H1 (cell line): ENCODE data around the gene DDX49. TPM values are rescaled to one million over a fixed set of nuclear protein-coding genes. Genes with fewer than 3 reads are reported as not detected.

Experiments used
- CTCF ChIA-PET: fragments of 300-600 bp; sonication (Branson Sonifier 250); formaldehyde crosslinking; loops from one replicate; lab custom pipeline; 2021; ENCODE audit not compliant: partially characterized antibody; lab: Charles Lee
- POLR2A ChIA-PET: fragments of 300-600 bp; sonication (Branson Sonifier 250); formaldehyde crosslinking; loops from one replicate; lab custom pipeline; 2021; ENCODE audit warnings: inconsistent platforms; ENCODE audit not compliant: partially characterized antibody; lab: Charles Lee
- DNase-seq, 2 experiments: peaks; one replicate each; pipeline versions ENCODE4 v3.0.0 to v3.0.0-alpha.2; 2010 to 2022; ENCODE audit warnings: low spot score in 2 of 2, low read depth in 1 of 2, mixed read lengths in 1 of 2
- FAIRE-seq: peaks from 2 replicates; lab custom pipeline; 2011; peaks lifted over from hg19 to GRCh38; lab: Jason Lieb, UNC
- H2AFZ ChIP-seq: 2 replicates; pipeline ENCODE4 v1.8.1; 2012; ENCODE audit warnings: low read length, inconsistent platforms
- H2AK5ac ChIP-seq: 2 replicates; pipeline ENCODE4 v1.6.1; 2013; ENCODE audit warnings: low read depth, low read length
- H2BK120ac ChIP-seq: replicated peaks from 2 replicates; pipeline ENCODE3; 2013; ENCODE audit warnings: low read depth, low read length, inconsistent platforms
- H2BK12ac ChIP-seq: 2 replicates; pipeline ENCODE4 v1.6.1; 2013; ENCODE audit warnings: low read depth, low read length
- H2BK15ac ChIP-seq: 2 replicates; pipeline ENCODE4 v1.6.1; 2013; ENCODE audit warnings: low read length
- H2BK20ac ChIP-seq: 2 replicates; pipeline ENCODE4 v1.6.1; 2013; ENCODE audit warnings: low read length
- H2BK5ac ChIP-seq: 2 replicates; pipeline ENCODE4 v1.6.1; 2013; ENCODE audit warnings: low read depth, low read length
- H3K14ac ChIP-seq: 2 replicates; pipeline ENCODE4 v1.6.1; 2013; ENCODE audit warnings: inconsistent platforms; ENCODE audit not compliant: insufficient read length
- H3K18ac ChIP-seq: 2 replicates; pipeline ENCODE4 v1.6.1; 2013; ENCODE audit warnings: low read length; ENCODE audit errors: extremely low read depth
- H3K23ac ChIP-seq: 2 replicates; pipeline ENCODE4 v1.6.1; 2013; ENCODE audit warnings: inconsistent platforms; ENCODE audit not compliant: insufficient read length
- H3K23me2 ChIP-seq: 2 replicates; pipeline ENCODE4 v1.6.1; 2013; ENCODE audit warnings: low read depth, low read length
- H3K27ac ChIP-seq: 2 replicates; pipeline ENCODE4 v1.6.1; 2011; ENCODE audit warnings: low read depth, low read length, inconsistent platforms
- H3K27me3 ChIP-seq, 4 experiments: replicated peaks in 1 of 4; 1 replicate in 1 of 4; 2 replicates in 3 of 4; pipeline versions ENCODE4 v1.6.1 to v1.8.1; 2011 to 2013; ENCODE audit warnings: low read length in 3 of 4, mild to moderate bottlenecking in 3 of 4, inconsistent platforms in 2 of 4, mixed read lengths in 2 of 4, moderate library complexity in 1 of 4; ENCODE audit not compliant: control insufficient read depth in 3 of 4, insufficient read depth in 3 of 4; ENCODE audit errors: extremely low read depth in 1 of 4
- H3K36me3 ChIP-seq, 4 experiments: 2 replicates each; pipeline versions ENCODE4 v1.6.1 to v1.8.1; 2011 to 2013; ENCODE audit warnings: mild to moderate bottlenecking in 4 of 4, low read length in 3 of 4, moderate library complexity in 2 of 4, control low read depth in 1 of 4, inconsistent platforms in 1 of 4; ENCODE audit not compliant: insufficient read depth in 4 of 4, control insufficient read depth in 2 of 4
- H3K4ac ChIP-seq: replicated peaks from 2 replicates; pipeline ENCODE3; 2013; ENCODE audit warnings: low read length, low read depth, mixed read lengths, inconsistent platforms; ENCODE audit not compliant: insufficient read length
- H3K4me1 ChIP-seq, 4 experiments: replicated peaks in 1 of 4; 1 replicate in 1 of 4; 2 replicates in 3 of 4; pipeline versions ENCODE4 v1.6.1 to v1.8.1; 2011 to 2013; ENCODE audit warnings: low read length in 3 of 4, inconsistent platforms in 2 of 4, mixed read lengths in 1 of 4; ENCODE audit not compliant: insufficient read depth in 4 of 4, control insufficient read depth in 3 of 4
- H3K4me2 ChIP-seq, 2 experiments: 2 replicates each; pipeline versions ENCODE4 v1.6.1 to v1.8.1; 2011 to 2013; ENCODE audit warnings: low read depth in 2 of 2, low read length in 2 of 2, control low read depth in 1 of 2, inconsistent platforms in 1 of 2, mild to moderate bottlenecking in 1 of 2; ENCODE audit not compliant: insufficient read depth in 1 of 2
- H3K4me3 ChIP-seq, 4 experiments: fragments of 200-600, 300-600 bp in 1 of 4; sonication (generic), shearing (Covaris generic), sonication (Bioruptor Twin) in 1 of 4; 2 replicates each; pipeline versions ENCODE4 v1.5.1 to v1.8.1; 2011 to 2016; ENCODE audit warnings: low read length in 4 of 4, low read depth in 3 of 4, control low read depth in 2 of 4, inconsistent platforms in 2 of 4, mild to moderate bottlenecking in 2 of 4, mixed read lengths in 1 of 4, moderate library complexity in 1 of 4; ENCODE audit not compliant: insufficient read depth in 2 of 4; ENCODE audit errors: extremely low read depth in 1 of 4
- H3K56ac ChIP-seq: replicated peaks from 2 replicates; pipeline ENCODE3; 2013; ENCODE audit warnings: low read depth, mild to moderate bottlenecking, mixed read lengths, low read length, inconsistent platforms; ENCODE audit not compliant: insufficient read length
- H3K79me1 ChIP-seq: 2 replicates; pipeline ENCODE4 v1.6.1; 2013; ENCODE audit warnings: low read depth, low read length, control low read depth
- H3K79me2 ChIP-seq, 2 experiments: 2 replicates each; pipeline versions ENCODE4 v1.6.1 to v1.8.1; 2012 to 2013; ENCODE audit warnings: low read length in 2 of 2, mild to moderate bottlenecking in 2 of 2, inconsistent platforms in 1 of 2; ENCODE audit not compliant: insufficient read depth in 2 of 2, control insufficient read depth in 1 of 2
- H3K9ac ChIP-seq, 4 experiments: replicated peaks in 1 of 4; 1 replicate in 1 of 4; 2 replicates in 3 of 4; pipeline versions ENCODE4 v1.6.1 to v1.8.1; 2011 to 2013; ENCODE audit warnings: low read depth in 3 of 4, low read length in 3 of 4, control low read depth in 2 of 4, mild to moderate bottlenecking in 2 of 4, moderate library complexity in 2 of 4, inconsistent platforms in 1 of 4; ENCODE audit errors: extremely low read depth in 1 of 4
- H3K9me3 ChIP-seq, 2 experiments: 2 replicates each; pipeline versions ENCODE4 v1.6.1 to v1.8.1; 2012 to 2013; ENCODE audit warnings: mild to moderate bottlenecking in 2 of 2, moderate library complexity in 2 of 2, control low read depth in 1 of 2, inconsistent platforms in 1 of 2, low read depth in 1 of 2, low read length in 1 of 2, mixed read lengths in 1 of 2; ENCODE audit not compliant: insufficient read depth in 2 of 2
- H4K20me1 ChIP-seq, 2 experiments: replicated peaks in 1 of 2; 2 replicates each; pipeline versions ENCODE3 to v1.8.1; 2011 to 2013; ENCODE audit warnings: inconsistent platforms in 2 of 2, low read length in 2 of 2, mild to moderate bottlenecking in 1 of 2; ENCODE audit not compliant: insufficient read depth in 2 of 2, control insufficient read depth in 1 of 2
- H4K5ac ChIP-seq: 2 replicates; pipeline ENCODE4 v1.6.1; 2013; ENCODE audit warnings: low read length, low read depth, mixed read lengths, inconsistent platforms; ENCODE audit not compliant: insufficient read length
- H4K8ac ChIP-seq: 2 replicates; pipeline ENCODE4 v1.8.0; 2013; ENCODE audit warnings: mild to moderate bottlenecking, moderate library complexity, low read length, inconsistent platforms; ENCODE audit not compliant: insufficient read depth; ENCODE audit errors: extremely low read depth
- H4K91ac ChIP-seq: replicated peaks from 2 replicates; pipeline ENCODE3; 2013; ENCODE audit warnings: low read length, mixed read lengths, inconsistent platforms; ENCODE audit not compliant: insufficient read length
- CBX5 ChIP-seq: fragments of 300-800, 300-1000 bp; sonication (generic); IDR thresholded peaks from 2 replicates; pipeline ENCODE4 v1.7.1; 2016; ENCODE audit warnings: antibody characterized with exemption, low read length, low read depth
- CBX8 ChIP-seq: fragments of 300-800, 300-1000 bp; sonication (generic); IDR thresholded peaks from 2 replicates; pipeline ENCODE4 v1.7.1; 2016; ENCODE audit warnings: low read depth, low read length, borderline replicate concordance
- CHD1 ChIP-seq: IDR thresholded peaks from 2 replicates; pipeline ENCODE4 v1.6.1; 2012; ENCODE audit warnings: low read depth, low read length, improper control_type of control experiment
- HDAC6 ChIP-seq: IDR thresholded peaks from one replicate; pipeline ENCODE4 v1.7.1; 2012; ENCODE audit warnings: low read depth, mild to moderate bottlenecking, inconsistent platforms, low read length, moderate library complexity
- SP1 ChIP-seq: IDR thresholded peaks from 2 replicates; pipeline ENCODE4 v1.6.1; 2011; ENCODE audit warnings: low read depth, low read length
- ZNF274 ChIP-seq: IDR thresholded peaks from 2 replicates; pipeline ENCODE4 v1.7.0; 2012; ENCODE audit warnings: low read length, borderline replicate concordance; ENCODE audit errors: extremely low read depth
- WGBS, 2 experiments: shearing (Covaris generic) in 1 of 2; methylation state at CpG; one replicate each; pipeline versions ENCODE4 v1.1.6 to v1.1.7; 2013 to 2015; ENCODE audit warnings: low lambda C conversion rate in 2 of 2, mixed read lengths in 2 of 2, inconsistent platforms in 1 of 2, low coverage in 1 of 2, missing lambda C conversion rate in 1 of 2; ENCODE audit not compliant: insufficient replicate concordance in 2 of 2, insufficient coverage in 1 of 2, insufficient read length in 1 of 2; ENCODE audit errors: extremely low coverage in 1 of 2, missing lambda C conversion rate in 1 of 2; 5-methylcytosine and 5-hydroxymethylcytosine counted together
- polyA plus RNA-seq, 7 experiments: library from polyadenylated mRNA; depleted of rRNA in 3 of 7; stranded (reverse) in 5 of 7; unstranded in 2 of 7; fragments of >200 nt in 5 of 7; fragments of 200-250 nt in 2 of 7; gene quantifications; 1 replicate in 5 of 7; 2 replicates in 1 of 7; 4 replicates in 1 of 7; pipeline versions ENCODE4 v1.2.1 to v1.2.3, GENCODE V29; 2011 to 2013; ENCODE audit warnings: missing spikeins in 2 of 7, mixed read lengths in 2 of 7
- total RNA-seq: library from RNA; stranded (reverse); fragmentation: NEBNext Ultra II Directional; extraction: Animal tissue kit (Norgen Biotek cat#: 25700); gene quantifications from 2 replicates; pipeline ENCODE4 v1.2.1, GENCODE V29; 2021

DDX49 gene
- total and polyA plus RNA-seq, 2 of the 8 experiments (the other 6 are each of a cell fraction or from before 2014, with no cell fraction given) = 41.3 to 46.5 TPM

GRCh38 chr19:18898081-18898606, 21.4 kb upstream of the DDX49 start:
- no peak overlapping the region for H3K56ac ChIP-seq
- ChIA-PET CTCF (interaction anchor here (0.9 to 1.8 kb wide), 4 partner anchors 20 to 88 kb away, joined by 3 to 9 read pairs (median 4); no protein-coding TSS in a partner anchor), POLR2A (interaction anchor here (0.6 to 2.3 kb wide), 10 partner anchors 9 to 93 kb away, joined by 3 to 7 read pairs (median 3); partner anchors contain the start of genes COPE and DDX49)
- no peak overlapping the region for H2BK12ac ChIP-seq
- no peak overlapping the region for H3K27ac ChIP-seq
- no peaks in the 10 kb centered on the region for H3K79me2 ChIP-seq
- no peak overlapping the region for H2BK20ac ChIP-seq
- H2BK15ac ChIP-seq = no peak overlapping the region; the same call in 1 of the 2 replicates
- no peak overlapping the region for H3K9ac ChIP-seq
- no peak overlapping the region for H3K4me2 ChIP-seq
- H3K27me3 ChIP-seq = peaks cover 0 to 13% (median 7%) of the 10 kb centered on the region in 4 experiments; a peak in 4 of 7 replicates
- TF ChIP-seq CBX5 (no peak), SP1 (no peak), HDAC6 (no peak), CBX8 (no peak), ZNF274 (no peak), CHD1 (no peak)
- H3K36me3 ChIP-seq = peaks cover 0 to 7% (median 0%) of the 10 kb centered on the region in 4 experiments; a peak in 1 of 8 replicates
- H3K4ac ChIP-seq = no peak overlapping the region
- WGBS, 2 experiments = 96% methylated on average over 5 of the region's 18 CpGs; no CpG with 5 or more reads in 1 of the 2 experiments
- no peak overlapping the region for H3K4me3 ChIP-seq
- peaks cover 0 to 13% (median 5%) of the 10 kb centered on the region in 4 experiments; a peak in 5 of 7 replicates for H3K4me1 ChIP-seq
- DNase-seq = no peak
- H4K20me1 ChIP-seq = peaks cover 6 to 11% of the 10 kb centered on the region in 2 experiments
- H2BK5ac ChIP-seq = no peak overlapping the region
- H2AK5ac ChIP-seq = no peak overlapping the region
- H4K8ac ChIP-seq = no peak overlapping the region
- no peak overlapping the region for H3K14ac ChIP-seq
- no peaks in the 10 kb centered on the region for H3K79me1 ChIP-seq
- H2AFZ ChIP-seq = no peak overlapping the region
- H4K91ac ChIP-seq = no peak overlapping the region
- no peak for FAIRE-seq
- no peaks in the 10 kb centered on the region for H3K9me3 ChIP-seq
- no peak overlapping the region for H2BK120ac ChIP-seq
- H3K23ac ChIP-seq = no peak overlapping the region
- H3K23me2 ChIP-seq = peaks cover 6% of the 10 kb centered on the region; the same call in 1 of the 2 replicates
- H3K18ac ChIP-seq = no peak overlapping the region
- H4K5ac ChIP-seq = no peak overlapping the region
